HCT116 (cell line): ENCODE results near the gene SCTR. TPM values are rescaled to one million over a fixed set of nuclear protein-coding genes. Genes with fewer than 3 reads are reported as not detected.
"Not testable (repeated sequence)": the region's sequence is repeated elsewhere in the genome, so short reads cannot be mapped to it uniquely, and the experiment has no call there.

Experiments
- ATAC-seq: fragments of 200-7000 bp; cut with Tn5 transposase; 2 replicates; pipeline ENCODE4 v1.9.1; 2020; ENCODE audit warnings: mild to moderate bottlenecking, moderate library complexity
- BruUV-seq: library from RNA; stranded (reverse); fragments of 400-500 nt; replicated peaks from 2 replicates; lab custom pipeline; 2021; lab: Mats Ljungman, UMichigan
- CTCF ChIA-PET: fragments of 300-600 bp; sonication (Branson Sonifier 250); formaldehyde crosslinking; loops from one replicate; lab custom pipeline; 2021; ENCODE audit warnings: antibody characterized with exemption; lab: Charles Lee
- POLR2A ChIA-PET: fragments of 300-600, 350-600 bp; sonication (Branson Sonifier 250); formaldehyde crosslinking; loops from one replicate; lab custom pipeline; 2021; ENCODE audit warnings: antibody characterized with exemption; lab: Charles Lee
- RAD21 ChIA-PET, 2 experiments: fragments of 300-600 bp; sonication (Branson Sonifier 250); formaldehyde crosslinking; loops; one replicate each; lab custom pipeline; 2023; ENCODE audit warnings: low total read pairs in 2 of 2; ENCODE audit not compliant: uncharacterized antibody in 2 of 2, unreplicated experiment in 2 of 2, low non-redundant PET in 1 of 2; lab: Charles Lee
- DNase-seq: peaks from one replicate; pipeline ENCODE4 v3.0.0-alpha.2; 2010; ENCODE audit warnings: low read depth, low spot score
- H2AFZ ChIP-seq: fragments of 200-600 bp; shearing (Covaris generic), sonication (generic); 2 replicates; pipeline ENCODE4 v1.6.1; 2017; ENCODE audit warnings: low read depth, mixed run types, mixed read lengths, antibody characterized with exemption, low read length; ENCODE audit not compliant: poor library complexity, severe bottlenecking
- H3K27ac ChIP-seq: 2 replicates; pipeline ENCODE4 v1.5.1; 2012; ENCODE audit warnings: low read depth, low read length
- H3K27me3 ChIP-seq: fragments of 200-600 bp; sonication (generic); 2 replicates; pipeline ENCODE4 v1.6.1; 2016; ENCODE audit warnings: mixed run types, low read length, mixed read lengths; ENCODE audit not compliant: insufficient read depth
- H3K36me3 ChIP-seq, 2 experiments: fragments of 200-500 bp in 1 of 2; fragments of 200-600 bp in 1 of 2; sonication (Bioruptor generic) in 1 of 2; sonication (generic) in 1 of 2; 2 replicates each; pipeline versions ENCODE4 v1.5.1 to v1.6.1; 2014 to 2016; ENCODE audit warnings: low read length in 2 of 2, inconsistent platforms in 1 of 2, mixed read lengths in 1 of 2, mixed run types in 1 of 2; ENCODE audit not compliant: insufficient read depth in 2 of 2, control insufficient read depth in 1 of 2
- H3K4me1 ChIP-seq, 2 experiments: fragments of 200-600 bp in 1 of 2; sonication (generic) in 1 of 2; 2 replicates each; pipeline versions ENCODE4 v1.5.1 to v1.6.1; 2012 to 2017; ENCODE audit warnings: low read length in 2 of 2, inconsistent platforms in 1 of 2, mild to moderate bottlenecking in 1 of 2, mixed read lengths in 1 of 2, mixed run types in 1 of 2, moderate library complexity in 1 of 2; ENCODE audit not compliant: insufficient read depth in 2 of 2, control insufficient read depth in 1 of 2
- H3K4me2 ChIP-seq: fragments of 200-600 bp; sonication (generic); 2 replicates; pipeline ENCODE4 v1.6.1; 2017; ENCODE audit warnings: mixed run types, low read length, mixed read lengths
- H3K4me3 ChIP-seq, 2 experiments: fragments of 200-600 bp in 1 of 2; sonication (generic) in 1 of 2; replicated peaks in 1 of 2; 2 replicates each; pipeline ENCODE4 v1.5.1; 2011 to 2016; ENCODE audit warnings: low read length in 2 of 2, control low read depth in 1 of 2, low read depth in 1 of 2, mild to moderate bottlenecking in 1 of 2, mixed read lengths in 1 of 2, mixed run types in 1 of 2
- H3K79me2 ChIP-seq: fragments of 200-600 bp; sonication (generic); 2 replicates; pipeline ENCODE4 v1.6.1; 2017; ENCODE audit warnings: mild to moderate bottlenecking, mixed run types, low read length, moderate library complexity, mixed read lengths; ENCODE audit not compliant: insufficient read depth
- H3K9ac ChIP-seq: fragments of 200-600 bp; sonication (generic); 2 replicates; pipeline ENCODE4 v1.6.1; 2016; ENCODE audit warnings: low read length, mixed read lengths
- H3K9me2 ChIP-seq: fragments of 200-600 bp; sonication (generic), shearing (Covaris generic); 2 replicates; pipeline ENCODE4 v1.6.1; 2017; ENCODE audit warnings: mixed run types, mild to moderate bottlenecking, moderate library complexity; ENCODE audit not compliant: insufficient read depth
- H3K9me3 ChIP-seq, 2 experiments: fragments of 200-500 bp in 1 of 2; fragments of 200-600 bp in 1 of 2; sonication (Bioruptor generic) in 1 of 2; sonication (generic) in 1 of 2; 2 replicates each; pipeline ENCODE4 v1.6.1; 2014 to 2017; ENCODE audit warnings: low read length in 2 of 2, mixed read lengths in 2 of 2, inconsistent platforms in 1 of 2, low read depth in 1 of 2, mild to moderate bottlenecking in 1 of 2, mixed run types in 1 of 2, moderate library complexity in 1 of 2; ENCODE audit not compliant: control insufficient read depth in 1 of 2, insufficient read depth in 1 of 2
- H4K20me1 ChIP-seq: fragments of 200-600 bp; sonication (generic), shearing (Covaris generic); 2 replicates; pipeline ENCODE4 v1.6.1; 2017; ENCODE audit warnings: mixed run types, mild to moderate bottlenecking, moderate library complexity; ENCODE audit not compliant: insufficient read depth
- CTCF ChIP-seq, 3 experiments: fragments of 200-600 bp in 1 of 3; sonication (generic) in 1 of 3; IDR thresholded peaks in 2 of 3; conservative IDR thresholded peaks in 1 of 3; 2 replicates each; pipeline ENCODE4 v1.5.1; 2012 to 2017; ENCODE audit warnings: low read depth in 2 of 3, low read length in 2 of 3, antibody characterized with exemption in 1 of 3, borderline replicate concordance in 1 of 3, control low read depth in 1 of 3, mild to moderate bottlenecking in 1 of 3, mixed read lengths in 1 of 3, mixed run types in 1 of 3, moderate library complexity in 1 of 3; ENCODE audit not compliant: insufficient read depth in 1 of 3
- POLR2A ChIP-seq: IDR thresholded peaks from 2 replicates; pipeline ENCODE4 v1.7.0; 2011; ENCODE audit warnings: borderline replicate concordance; ENCODE audit not compliant: insufficient read depth, insufficient read length; ENCODE audit errors: extremely low read depth
- RAD21 ChIP-seq: IDR thresholded peaks from 2 replicates; pipeline ENCODE4 v1.6.1; 2012; ENCODE audit warnings: low read depth, mild to moderate bottlenecking
- SP1 ChIP-seq: IDR thresholded peaks from 2 replicates; pipeline ENCODE4 v1.6.1; 2012; ENCODE audit warnings: low read depth
- TCF7L2 ChIP-seq: IDR thresholded peaks from 2 replicates; pipeline ENCODE4 v1.7.0; 2011; ENCODE audit warnings: borderline replicate concordance, inconsistent platforms; ENCODE audit not compliant: insufficient read depth, insufficient read length; ENCODE audit errors: extremely low read depth
- ZBTB33 ChIP-seq: IDR thresholded peaks from 2 replicates; pipeline ENCODE4 v1.6.1; 2011; ENCODE audit warnings: mild to moderate bottlenecking, low read length, moderate library complexity; ENCODE audit not compliant: insufficient replicate concordance; ENCODE audit errors: extremely low read depth
- intact Hi-C: fragments of 100-400 bp; cut with micrococcal nuclease; formaldehyde crosslinking; loops from 2 replicates; pipeline ENCODE4 v1.10.0; 2022
- total RNA-seq: library from RNA; stranded (reverse); gene quantifications from one replicate; pipeline ENCODE4 v1.2.1, GENCODE V29; 2021; ENCODE audit not compliant: unreplicated experiment

SCTR gene
- total RNA-seq, 1 experiment from 2014 or later = not detected

DNA sequence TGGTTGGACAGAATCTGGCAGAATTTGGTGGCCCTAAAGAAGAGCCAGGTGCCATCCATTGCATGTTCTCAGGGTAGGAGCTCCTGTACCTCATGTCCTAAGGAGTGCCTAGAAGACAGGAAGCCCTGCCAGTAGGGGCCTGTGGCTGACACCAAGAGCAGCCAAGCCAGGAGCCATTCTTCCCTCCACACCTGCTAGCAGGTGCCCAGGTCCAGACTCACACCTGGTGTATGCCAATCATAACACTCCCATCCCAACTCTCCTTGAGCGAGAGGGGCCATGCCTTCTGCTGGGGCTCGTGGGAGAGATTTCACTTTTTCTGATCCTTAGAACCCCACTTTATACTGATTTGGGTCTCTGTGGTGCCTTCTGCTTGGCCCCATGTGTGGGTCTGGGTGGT lies 119.1 kb downstream of the SCTR start:
- no peak overlapping the region for H3K27ac ChIP-seq
- RAD21 ChIA-PET = no interaction called here
- CTCF ChIA-PET = interaction anchor here (3.0 kb wide), 1 partner anchor 72 kb away, joined by 10 read pairs; no protein-coding TSS in a partner anchor

DNA sequence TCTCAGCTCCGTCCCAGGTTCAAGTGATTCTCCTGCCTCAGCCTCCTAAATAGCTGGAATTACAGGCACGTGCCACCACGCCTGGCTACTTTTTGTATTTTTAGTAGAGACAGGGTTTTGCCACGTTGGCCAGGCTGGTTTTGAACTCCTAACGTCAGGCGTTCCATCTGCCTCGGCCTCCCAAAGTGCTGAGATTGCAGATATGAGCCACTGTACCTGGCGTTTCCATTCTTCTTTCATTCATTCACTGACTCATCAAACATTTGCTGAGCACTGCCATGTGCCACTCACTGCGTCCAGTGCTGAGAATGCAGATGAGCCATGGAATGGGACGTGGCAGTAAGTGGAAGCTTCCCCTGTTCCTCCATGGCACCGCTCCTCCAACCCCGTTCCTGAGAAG lies 120.7 kb downstream of the SCTR start:
- POLR2A ChIA-PET, CTCF ChIA-PET: not testable (repeated sequence)

More for the DNA sequence above, 119.1 kb downstream of the SCTR start:
- Histone ChIP-seq H4K20me1 (no peaks in the 10 kb centered on the region), H3K4me3 (no peak overlapping the region), H3K4me2 (no peak overlapping the region), H3K27me3 (no peaks in the 10 kb centered on the region), H3K9me3 (no peaks in the 10 kb centered on the region), H3K9me2 (no peaks in the 10 kb centered on the region), H3K79me2 (no peaks in the 10 kb centered on the region), H3K36me3 (no peaks in the 10 kb centered on the region), H3K4me1 (no peaks in the 10 kb centered on the region), H2AFZ (no peak overlapping the region), H3K9ac (no peak overlapping the region)
- ATAC-seq (no peak), DNase-seq (no peak)
- POLR2A ChIA-PET = no interaction called here
- no TSS peak for BruUV-seq
- intact Hi-C loops = no loop called here
- TF ChIP-seq TCF7L2 (no peak), RAD21 (no peak), POLR2A (no peak), SP1 (no peak), ZBTB33 (no peak), CTCF (IDR thresholded peaks at IDR 0.05 in 2 of 3, conservative IDR thresholded peaks at IDR 0.05 in 1 of 3; ENCODE audit: borderline replicate concordance in 1 of 3, insufficient read depth in 1 of 3, low read depth in 2 of 3, low read length in 2 of 3) (no peak)

More for the DNA sequence above, 120.7 kb downstream of the SCTR start:
- H3K9me2 ChIP-seq, H3K9ac ChIP-seq, H3K79me2 ChIP-seq, H3K27me3 ChIP-seq, H3K4me1 ChIP-seq, H3K36me3 ChIP-seq, H3K4me3 ChIP-seq, RAD21 ChIA-PET, H3K27ac ChIP-seq, intact Hi-C loops, DNase-seq, H3K4me2 ChIP-seq, H3K9me3 ChIP-seq, ATAC-seq, H4K20me1 ChIP-seq, BruUV-seq, H2AFZ ChIP-seq: not testable (repeated sequence)
